ENCODE measurements around the gene ENDOV. TPM values are rescaled to one million over a fixed set of nuclear protein-coding genes. Genes with fewer than 3 reads are reported as not detected.

ENDOV gene
- total RNA-seq, 4 donors from 2014 or later: 6.9 to 16.6 (median 8.1) TPM

GRCh38 chr17:80444644-80444979, 29.6 kb downstream of the ENDOV start:
- ATAC-seq (ENCODE audit: low FRiP score) (no peak), DNase-seq (ENCODE audit: low spot score) (no peak)
- TF ChIP-seq CTCF (IDR thresholded peaks at IDR 0.05): no peak

DNA sequence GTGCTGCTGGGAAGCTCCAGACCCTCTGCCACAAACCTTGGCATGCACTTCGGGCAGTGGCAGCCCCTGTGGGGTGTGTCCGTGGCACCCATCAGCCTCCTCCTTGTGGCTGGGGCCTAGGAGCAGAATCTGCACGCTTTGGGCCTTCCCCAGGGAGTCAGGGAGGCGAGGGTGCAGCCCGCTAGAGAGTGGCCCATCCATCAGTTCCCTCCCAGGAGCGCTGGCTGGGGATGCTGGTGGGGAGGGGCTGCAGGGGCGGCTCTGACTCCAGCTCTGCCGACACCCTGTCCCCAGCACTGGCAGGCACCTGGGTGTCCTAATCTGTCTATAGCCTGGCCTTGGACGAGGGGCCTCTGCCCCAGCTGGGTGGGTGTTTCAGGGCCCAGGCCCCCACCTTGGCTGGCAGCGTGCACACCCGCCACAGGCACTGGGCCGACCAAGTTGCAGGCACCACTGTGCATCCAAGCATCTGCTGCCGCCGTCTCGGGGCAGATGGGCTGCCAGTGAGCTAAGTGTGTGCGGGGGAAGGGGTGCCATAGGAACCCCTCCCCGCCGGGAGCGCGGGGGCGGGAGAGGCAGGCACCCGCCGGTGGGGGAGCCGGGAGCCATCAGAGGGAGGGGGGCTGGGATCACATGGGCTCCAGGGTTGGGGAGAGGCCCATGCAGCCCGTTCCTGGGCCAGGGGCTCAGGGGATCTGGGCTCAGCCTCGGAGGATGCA, 30.2 kb downstream of the ENDOV start:
- ATAC-seq (ENCODE audit: low FRiP score) (no peak), DNase-seq (ENCODE audit: low spot score) (no peak)
- no peak for TF ChIP-seq CTCF (IDR thresholded peaks at IDR 0.05)

DNA sequence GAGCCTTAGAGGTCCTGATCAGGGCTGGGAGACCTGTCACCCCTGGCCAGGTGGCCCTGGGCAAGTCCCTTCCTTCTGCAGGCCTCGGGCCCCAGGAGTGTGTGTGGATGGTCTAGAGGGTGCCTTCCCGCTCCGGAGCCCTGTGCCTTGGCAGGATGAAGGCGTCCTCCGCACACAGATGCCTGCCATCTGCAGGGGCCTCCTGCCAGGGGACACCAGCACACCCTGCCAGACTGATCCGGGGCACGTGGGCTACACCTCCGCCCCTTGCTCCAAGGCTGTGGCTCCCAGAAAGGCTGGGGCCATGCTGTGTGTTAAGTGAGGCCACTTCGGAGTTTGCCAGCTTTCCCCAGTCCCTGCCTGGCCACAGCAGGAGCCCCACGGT, 30.8 kb downstream of the ENDOV start:
- no peak for ATAC-seq (ENCODE audit: low FRiP score)

DNA sequence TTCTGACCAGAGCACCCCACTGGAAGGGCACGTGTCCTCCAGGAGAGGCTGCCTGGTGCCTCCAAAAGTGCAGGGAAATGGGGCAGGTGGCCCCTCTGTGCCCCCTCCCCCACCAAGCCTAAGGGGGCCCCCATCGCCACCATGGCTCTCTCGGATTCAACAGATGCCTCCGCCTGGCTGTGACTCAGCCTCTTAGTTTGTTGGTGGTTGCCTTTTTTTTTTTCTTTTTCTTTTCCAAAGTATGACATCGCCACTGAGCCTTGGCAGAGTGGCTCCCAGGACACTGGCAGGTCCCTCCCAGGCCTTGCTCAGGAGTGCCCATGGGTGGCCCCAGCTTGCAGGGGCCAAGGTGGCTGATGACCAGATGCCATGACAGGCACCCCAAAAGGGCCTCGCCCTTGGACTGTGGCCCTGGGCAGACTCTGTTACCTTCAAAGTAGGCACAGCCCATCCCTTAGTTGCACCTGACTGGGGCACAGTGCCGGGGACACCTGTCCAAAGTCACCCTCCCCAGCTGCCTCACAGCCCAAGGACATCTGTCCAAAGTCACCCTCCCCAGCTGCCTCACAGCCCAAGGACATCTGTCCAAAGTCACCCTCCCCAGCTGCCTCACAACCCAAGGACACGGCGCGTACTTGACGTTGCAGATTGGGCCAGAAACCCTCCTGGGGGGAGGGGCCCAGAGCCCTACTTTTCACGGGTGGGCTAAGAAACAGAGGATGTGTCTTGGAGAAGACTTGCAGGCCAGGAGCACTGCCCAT, 31.9 kb downstream of the ENDOV start:
- ATAC-seq (ENCODE audit: low FRiP score) (no peak), DNase-seq (ENCODE audit: low spot score) (no peak)
- no peak for TF ChIP-seq CTCF (IDR thresholded peaks at IDR 0.05)

More for the DNA sequence above, 30.8 kb downstream of the ENDOV start:
- TF ChIP-seq CTCF (IDR thresholded peaks at IDR 0.05): no peak
- no peak for DNase-seq (ENCODE audit: low spot score)

- DNase-seq (ENCODE audit: low spot score): no peak
- TF ChIP-seq CTCF (IDR thresholded peaks at IDR 0.05): no peak
Observed at GRCh38 chr17:80447790-80448189, 32.8 kb downstream of the ENDOV start.

GRCh38 chr17:80449194-80449929, 34.4 kb downstream of the ENDOV start:
- DNase-seq (ENCODE audit: low spot score) (no peak), ATAC-seq (ENCODE audit: low FRiP score) (no peak)
- TF ChIP-seq CTCF (IDR thresholded peaks at IDR 0.05): no peak

More at GRCh38 chr17:80447790-80448189, 32.8 kb downstream of the ENDOV start:
- no peak for ATAC-seq (ENCODE audit: low FRiP score)

Measured in omental fat pad (tissue), 4 donors.